HCT116 (cell line): ENCODE results near the gene NFX1. TPM values are rescaled to one million over a fixed set of nuclear protein-coding genes. Genes with fewer than 3 reads are reported as not detected.

Experiments
- ATAC-seq: fragments of 200-7000 bp; cut with Tn5 transposase; 2 replicates; pipeline ENCODE4 v1.9.1; 2020; ENCODE audit warnings: mild to moderate bottlenecking, moderate library complexity
- BruUV-seq: library from RNA; stranded (reverse); fragments of 400-500 nt; replicated peaks from 2 replicates; lab custom pipeline; 2021; lab: Mats Ljungman, UMichigan
- CTCF ChIA-PET: fragments of 300-600 bp; sonication (Branson Sonifier 250); formaldehyde crosslinking; loops from one replicate; lab custom pipeline; 2021; ENCODE audit warnings: antibody characterized with exemption; lab: Charles Lee
- POLR2A ChIA-PET: fragments of 300-600, 350-600 bp; sonication (Branson Sonifier 250); formaldehyde crosslinking; loops from one replicate; lab custom pipeline; 2021; ENCODE audit warnings: antibody characterized with exemption; lab: Charles Lee
- RAD21 ChIA-PET, 2 experiments: fragments of 300-600 bp; sonication (Branson Sonifier 250); formaldehyde crosslinking; loops; one replicate each; lab custom pipeline; 2023; ENCODE audit warnings: low total read pairs in 2 of 2; ENCODE audit not compliant: uncharacterized antibody in 2 of 2, unreplicated experiment in 2 of 2, low non-redundant PET in 1 of 2; lab: Charles Lee
- DNase-seq: peaks from one replicate; pipeline ENCODE4 v3.0.0-alpha.2; 2010; ENCODE audit warnings: low read depth, low spot score
- H2AFZ ChIP-seq: fragments of 200-600 bp; shearing (Covaris generic), sonication (generic); 2 replicates; pipeline ENCODE4 v1.6.1; 2017; ENCODE audit warnings: low read depth, mixed run types, mixed read lengths, antibody characterized with exemption, low read length; ENCODE audit not compliant: poor library complexity, severe bottlenecking
- H3K27ac ChIP-seq: 2 replicates; pipeline ENCODE4 v1.5.1; 2012; ENCODE audit warnings: low read depth, low read length
- H3K27me3 ChIP-seq: fragments of 200-600 bp; sonication (generic); 2 replicates; pipeline ENCODE4 v1.6.1; 2016; ENCODE audit warnings: mixed run types, low read length, mixed read lengths; ENCODE audit not compliant: insufficient read depth
- H3K36me3 ChIP-seq, 2 experiments: fragments of 200-500 bp in 1 of 2; fragments of 200-600 bp in 1 of 2; sonication (Bioruptor generic) in 1 of 2; sonication (generic) in 1 of 2; 2 replicates each; pipeline versions ENCODE4 v1.5.1 to v1.6.1; 2014 to 2016; ENCODE audit warnings: low read length in 2 of 2, inconsistent platforms in 1 of 2, mixed read lengths in 1 of 2, mixed run types in 1 of 2; ENCODE audit not compliant: insufficient read depth in 2 of 2, control insufficient read depth in 1 of 2
- H3K4me1 ChIP-seq, 2 experiments: fragments of 200-600 bp in 1 of 2; sonication (generic) in 1 of 2; 2 replicates each; pipeline versions ENCODE4 v1.5.1 to v1.6.1; 2012 to 2017; ENCODE audit warnings: low read length in 2 of 2, inconsistent platforms in 1 of 2, mild to moderate bottlenecking in 1 of 2, mixed read lengths in 1 of 2, mixed run types in 1 of 2, moderate library complexity in 1 of 2; ENCODE audit not compliant: insufficient read depth in 2 of 2, control insufficient read depth in 1 of 2
- H3K4me2 ChIP-seq: fragments of 200-600 bp; sonication (generic); 2 replicates; pipeline ENCODE4 v1.6.1; 2017; ENCODE audit warnings: mixed run types, low read length, mixed read lengths
- H3K4me3 ChIP-seq, 2 experiments: fragments of 200-600 bp in 1 of 2; sonication (generic) in 1 of 2; replicated peaks in 1 of 2; 2 replicates each; pipeline ENCODE4 v1.5.1; 2011 to 2016; ENCODE audit warnings: low read length in 2 of 2, control low read depth in 1 of 2, low read depth in 1 of 2, mild to moderate bottlenecking in 1 of 2, mixed read lengths in 1 of 2, mixed run types in 1 of 2
- H3K79me2 ChIP-seq: fragments of 200-600 bp; sonication (generic); 2 replicates; pipeline ENCODE4 v1.6.1; 2017; ENCODE audit warnings: mild to moderate bottlenecking, mixed run types, low read length, moderate library complexity, mixed read lengths; ENCODE audit not compliant: insufficient read depth
- H3K9ac ChIP-seq: fragments of 200-600 bp; sonication (generic); 2 replicates; pipeline ENCODE4 v1.6.1; 2016; ENCODE audit warnings: low read length, mixed read lengths
- H3K9me2 ChIP-seq: fragments of 200-600 bp; sonication (generic), shearing (Covaris generic); 2 replicates; pipeline ENCODE4 v1.6.1; 2017; ENCODE audit warnings: mixed run types, mild to moderate bottlenecking, moderate library complexity; ENCODE audit not compliant: insufficient read depth
- H3K9me3 ChIP-seq, 2 experiments: fragments of 200-500 bp in 1 of 2; fragments of 200-600 bp in 1 of 2; sonication (Bioruptor generic) in 1 of 2; sonication (generic) in 1 of 2; 2 replicates each; pipeline ENCODE4 v1.6.1; 2014 to 2017; ENCODE audit warnings: low read length in 2 of 2, mixed read lengths in 2 of 2, inconsistent platforms in 1 of 2, low read depth in 1 of 2, mild to moderate bottlenecking in 1 of 2, mixed run types in 1 of 2, moderate library complexity in 1 of 2; ENCODE audit not compliant: control insufficient read depth in 1 of 2, insufficient read depth in 1 of 2
- H4K20me1 ChIP-seq: fragments of 200-600 bp; sonication (generic), shearing (Covaris generic); 2 replicates; pipeline ENCODE4 v1.6.1; 2017; ENCODE audit warnings: mixed run types, mild to moderate bottlenecking, moderate library complexity; ENCODE audit not compliant: insufficient read depth
- ATF3 ChIP-seq: IDR thresholded peaks from 2 replicates; pipeline ENCODE4 v1.6.1; 2012
- CBX3 ChIP-seq: IDR thresholded peaks from 2 replicates; pipeline ENCODE4 v1.6.1; 2012; ENCODE audit warnings: low read depth
- CEBPB ChIP-seq: IDR thresholded peaks from 2 replicates; pipeline ENCODE4 v1.6.1; 2012; ENCODE audit warnings: low read depth
- ELF1 ChIP-seq: IDR thresholded peaks from 2 replicates; pipeline ENCODE4 v1.6.1; 2012; ENCODE audit warnings: low read depth, borderline replicate concordance
- EZH2 ChIP-seq: fragments of 200-600 bp; sonication (generic); IDR thresholded peaks from 2 replicates; pipeline ENCODE4 v1.6.1; 2017; ENCODE audit warnings: antibody characterized with exemption, mixed run types
- EZH2phosphoT487 ChIP-seq: fragments of 200-600 bp; IDR thresholded peaks from 2 replicates; pipeline ENCODE4 v1.6.1; 2018; ENCODE audit warnings: antibody characterized with exemption, borderline replicate concordance
- FOSL1 ChIP-seq: IDR thresholded peaks from 2 replicates; pipeline ENCODE4 v1.6.1; 2012; ENCODE audit warnings: low read depth
- JUND ChIP-seq: IDR thresholded peaks from 2 replicates; pipeline ENCODE4 v1.6.1; 2012
- MAX ChIP-seq: IDR thresholded peaks from 2 replicates; pipeline ENCODE4 v1.6.1; 2012
- POLR2A ChIP-seq: IDR thresholded peaks from 2 replicates; pipeline ENCODE4 v1.7.0; 2011; ENCODE audit warnings: borderline replicate concordance; ENCODE audit not compliant: insufficient read depth, insufficient read length; ENCODE audit errors: extremely low read depth
- POLR2AphosphoS5 ChIP-seq: IDR thresholded peaks from 2 replicates; pipeline ENCODE4 v1.6.1; 2011; ENCODE audit warnings: mild to moderate bottlenecking, low read depth, low read length, moderate library complexity
- RAD21 ChIP-seq: IDR thresholded peaks from 2 replicates; pipeline ENCODE4 v1.6.1; 2012; ENCODE audit warnings: low read depth, mild to moderate bottlenecking
- REST ChIP-seq: IDR thresholded peaks from 2 replicates; pipeline ENCODE4 v1.6.1; 2012; ENCODE audit warnings: low read depth
- SP1 ChIP-seq: IDR thresholded peaks from 2 replicates; pipeline ENCODE4 v1.6.1; 2012; ENCODE audit warnings: low read depth
- SRF ChIP-seq: IDR thresholded peaks from 2 replicates; pipeline ENCODE4 v1.6.1; 2012; ENCODE audit warnings: low read depth
- TCF7L2 ChIP-seq: IDR thresholded peaks from 2 replicates; pipeline ENCODE4 v1.7.0; 2011; ENCODE audit warnings: borderline replicate concordance, inconsistent platforms; ENCODE audit not compliant: insufficient read depth, insufficient read length; ENCODE audit errors: extremely low read depth
- YY1 ChIP-seq: IDR thresholded peaks from 2 replicates; pipeline ENCODE4 v1.6.1; 2011; ENCODE audit warnings: low read length, low read depth, moderate library complexity, mild to moderate bottlenecking; ENCODE audit not compliant: insufficient replicate concordance; ENCODE audit errors: extremely low read depth
- ZBTB33 ChIP-seq: IDR thresholded peaks from 2 replicates; pipeline ENCODE4 v1.6.1; 2011; ENCODE audit warnings: mild to moderate bottlenecking, low read length, moderate library complexity; ENCODE audit not compliant: insufficient replicate concordance; ENCODE audit errors: extremely low read depth
- ZFX ChIP-seq: fragments of 450-650 bp; IDR thresholded peaks from 2 replicates; pipeline ENCODE4 v1.6.1; 2017
- ZNF274 ChIP-seq: fragments of 200-500 bp; sonication (Bioruptor generic); IDR thresholded peaks from 2 replicates; pipeline ENCODE4 v1.6.1; 2014; ENCODE audit warnings: mild to moderate bottlenecking, low read depth, low read length, inconsistent platforms
- intact Hi-C: fragments of 100-400 bp; cut with micrococcal nuclease; formaldehyde crosslinking; loops from 2 replicates; pipeline ENCODE4 v1.10.0; 2022
- total RNA-seq: library from RNA; stranded (reverse); gene quantifications from one replicate; pipeline ENCODE4 v1.2.1, GENCODE V29; 2021; ENCODE audit not compliant: unreplicated experiment

The NFX1 gene
- total RNA-seq, 1 experiment from 2014 or later, result 31.7 TPM

GRCh38 chr9:33270146-33270545 is 20.2 kb upstream of the NFX1 start:
- TF ChIP-seq SRF, result no peak
- no peak for TF ChIP-seq CEBPB
- no peak for TF ChIP-seq ATF3
- TF ChIP-seq POLR2AphosphoS5, result no peak
- TF ChIP-seq MAX, result no peak
- TF ChIP-seq ZNF274, result no peak
- TF ChIP-seq ZBTB33, result no peak
- TF ChIP-seq ZFX, result no peak
- TF ChIP-seq REST, result no peak
- no peak for TF ChIP-seq EZH2
- no peak for TF ChIP-seq RAD21
- TF ChIP-seq YY1, result no peak
- no peak for TF ChIP-seq ELF1
- no peak for TF ChIP-seq EZH2phosphoT487
- no peak for TF ChIP-seq SP1
- TF ChIP-seq FOSL1, result no peak
- no peak for TF ChIP-seq POLR2A
- no peak for TF ChIP-seq CBX3
- TF ChIP-seq TCF7L2, result no peak
- TF ChIP-seq JUND, result no peak

More at GRCh38 chr9:33270146-33270545, 20.2 kb upstream of the NFX1 start:
- H3K27me3 ChIP-seq, result no peaks in the 10 kb centered on the region
- ChIA-PET POLR2A (interaction anchor here (0.6 kb wide), 1 partner anchor 15 kb away, joined by 3 read pairs; no protein-coding TSS in a partner anchor), RAD21 (no interaction called here), CTCF (no interaction called here)
- H3K9me2 ChIP-seq, result no peaks in the 10 kb centered on the region
- H3K4me3 ChIP-seq, result no peak overlapping the region
- intact Hi-C loops, result no loop called here
- ATAC-seq (no peak), DNase-seq (no peak)
- H3K4me2 ChIP-seq, result no peak overlapping the region
- no peaks in the 10 kb centered on the region for H4K20me1 ChIP-seq
- no peaks in the 10 kb centered on the region for H3K9me3 ChIP-seq
- H3K79me2 ChIP-seq, result peaks cover 26% of the 10 kb centered on the region
- peaks cover 34 to 43% of the 10 kb centered on the region in 2 experiments; a peak in 3 of 4 replicates for H3K36me3 ChIP-seq
- BruUV-seq, result no TSS peak
- no peak overlapping the region for H3K9ac ChIP-seq
- peaks cover 3 to 8% of the 10 kb centered on the region in 2 experiments; a peak in 3 of 4 replicates for H3K4me1 ChIP-seq
- H2AFZ ChIP-seq, result no peak overlapping the region
- H3K27ac ChIP-seq, result no peak overlapping the region
